Stimulated activated CD8-positive, alpha-beta memory T cell treated with anti-CD3 and anti-CD28 coated beads, Interleukin-2, amount 100 ng/mL, for 1 hour (primary cell): Measurements from ENCODE around the gene TRIM46.
A peak's percentile ranks its signal among the peaks of the same experiment; 100 is the strongest.
"Not testable (repeated sequence)": the region's sequence is repeated elsewhere in the genome, so short reads cannot be mapped to it uniquely, and the experiment has no call there.

ENCODE experiments used
- DNase-seq, 2 donors: peaks; one replicate each; pipeline ENCODE4 v3.0.0-alpha.2; 2020; ENCODE audit warnings: low read depth in 2 of 2

Gene TRIM46

DNA sequence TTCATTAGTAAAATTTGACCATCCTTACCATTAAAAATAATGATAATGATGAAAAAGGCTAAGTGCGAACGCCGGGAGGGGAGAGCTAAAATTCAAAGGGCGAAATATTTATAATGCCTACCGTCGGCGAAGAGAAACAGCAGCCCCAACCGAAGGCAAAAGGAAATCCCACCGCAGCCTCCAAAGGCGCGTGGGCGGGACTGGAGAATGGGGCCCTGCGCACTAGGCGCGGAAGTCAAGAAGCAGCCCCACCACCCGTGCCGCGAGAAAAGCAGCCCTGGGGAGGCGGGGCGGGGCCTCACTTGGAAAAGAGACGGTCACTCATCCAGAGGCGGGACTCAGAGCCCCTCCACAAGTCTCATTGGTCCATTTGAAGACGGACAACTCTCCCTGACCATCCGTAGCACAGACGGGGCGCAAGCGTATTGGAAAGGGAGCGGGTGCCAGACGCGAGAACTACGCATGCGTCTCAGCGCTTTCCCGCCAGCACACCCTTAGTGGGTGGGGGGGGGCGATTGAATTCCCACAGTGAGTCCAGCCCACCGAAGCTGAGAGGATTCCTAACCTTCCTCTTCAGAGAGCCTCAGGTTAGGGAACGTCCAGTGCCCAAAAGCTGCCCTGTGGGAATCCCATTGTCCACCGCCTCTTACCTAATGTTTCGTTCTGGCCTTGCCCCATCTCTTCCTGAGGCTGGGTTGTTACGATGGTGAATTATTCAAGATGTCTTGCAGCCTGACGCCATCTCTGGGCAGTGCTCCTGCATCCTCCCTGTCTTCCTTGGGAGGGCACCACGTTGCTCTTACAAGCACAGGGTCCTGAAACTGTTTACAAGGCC, 53.8 kb downstream of the TRIM46 start:
- DNase-seq, result peak; percentile 97 to 100

GRCh38 chr1:155228096-155228427, 54.4 kb downstream of the TRIM46 start:
- DNase-seq, result no peak

- DNase-seq, result not testable (repeated sequence)
Observed at GRCh38 chr1:155231302-155231701, 57.7 kb downstream of the TRIM46 start.

- not testable (repeated sequence) for DNase-seq
Observed at GRCh38 chr1:155232001-155232978, 58.6 kb downstream of the TRIM46 start.

- not testable (repeated sequence) for DNase-seq
Observed at GRCh38 chr1:155233502-155233901, 59.9 kb downstream of the TRIM46 start.
